Endothelial cell of umbilical vein (primary cell): ENCODE results near the gene ESPNL. TPM values are rescaled to one million over a fixed set of nuclear protein-coding genes. Genes with fewer than 3 reads are reported as not detected.

ENCODE experiments used
- BruUV-seq: library from RNA; stranded (reverse); fragments of 400-500 nt; replicated peaks from 2 replicates; lab custom pipeline; 2021; lab: Mats Ljungman, UMichigan
- CTCF ChIA-PET: fragments of 300-600, 350-600 bp; sonication (Branson Sonifier 250); formaldehyde crosslinking; loops from one replicate; lab custom pipeline; 2021; ENCODE audit warnings: antibody characterized with exemption, inconsistent platforms; lab: Charles Lee
- POLR2A ChIA-PET: fragments of 300-600, 350-600 bp; sonication (Branson Sonifier 250); formaldehyde crosslinking; loops from one replicate; lab custom pipeline; 2021; ENCODE audit warnings: antibody characterized with exemption, inconsistent platforms; lab: Charles Lee
- DNase-seq: peaks from one replicate; pipeline ENCODE4 v3.0.0-alpha.2; 2011; ENCODE audit warnings: low read depth, low spot score
- FAIRE-seq: peaks from 2 replicates; lab custom pipeline; 2011; peaks lifted over from hg19 to GRCh38; lab: Jason Lieb, UNC
- H2AFZ ChIP-seq: 2 replicates; pipeline ENCODE4 v1.6.0; 2012; ENCODE audit warnings: low read depth, low read length, control low read depth, inconsistent platforms
- H3K27ac ChIP-seq: 2 replicates; pipeline ENCODE4 v1.5.1; 2011; ENCODE audit warnings: low read depth, mild to moderate bottlenecking, control low read depth, low read length, moderate library complexity; ENCODE audit not compliant: insufficient read depth
- H3K27me3 ChIP-seq, 2 experiments: 2 replicates each; pipeline versions ENCODE4 v1.6.0 to v1.6.1; 2011; ENCODE audit warnings: low read length in 2 of 2, mixed read lengths in 1 of 2; ENCODE audit not compliant: control insufficient read depth in 2 of 2, insufficient read depth in 2 of 2
- H3K36me3 ChIP-seq, 2 experiments: 2 replicates in 1 of 2; 3 replicates in 1 of 2; pipeline ENCODE4 v1.5.1; 2011; ENCODE audit warnings: low read length in 2 of 2, mild to moderate bottlenecking in 1 of 2, moderate library complexity in 1 of 2; ENCODE audit not compliant: control insufficient read depth in 2 of 2, insufficient read depth in 2 of 2; ENCODE audit errors: extremely low read depth in 1 of 2
- H3K4me1 ChIP-seq: 3 replicates; pipeline ENCODE4 v1.5.1; 2011; ENCODE audit warnings: mild to moderate bottlenecking, low read length; ENCODE audit not compliant: control insufficient read depth, insufficient read depth; ENCODE audit errors: extremely low read depth
- H3K4me2 ChIP-seq: 2 replicates; pipeline ENCODE4 v1.6.1; 2011; ENCODE audit warnings: low read length, control low read depth, mixed read lengths; ENCODE audit not compliant: insufficient read depth
- H3K4me3 ChIP-seq, 3 experiments: fragments of 200-600 bp in 1 of 3; sonication (generic), shearing (Covaris generic) in 1 of 3; replicated peaks in 1 of 3; 2 replicates each; pipeline ENCODE4 v1.5.1; 2011 to 2016; ENCODE audit warnings: control low read depth in 3 of 3, low read length in 3 of 3, mild to moderate bottlenecking in 2 of 3, inconsistent platforms in 1 of 3, low read depth in 1 of 3, moderate library complexity in 1 of 3; ENCODE audit not compliant: insufficient read depth in 1 of 3
- H3K79me2 ChIP-seq: 2 replicates; pipeline ENCODE4 v1.6.0; 2012; ENCODE audit warnings: low read length, inconsistent platforms; ENCODE audit not compliant: control insufficient read depth, insufficient read depth
- H3K9ac ChIP-seq: replicated peaks from 2 replicates; pipeline ENCODE3; 2011; ENCODE audit warnings: low read length, control low read depth; ENCODE audit not compliant: insufficient read depth; ENCODE audit errors: extremely low read depth
- H3K9me1 ChIP-seq: replicated peaks from 3 replicates; pipeline ENCODE4 v1.6.0; 2011; ENCODE audit warnings: mild to moderate bottlenecking, low read length; ENCODE audit not compliant: control insufficient read depth, insufficient read depth; ENCODE audit errors: extremely low read depth
- H3K9me3 ChIP-seq: replicated peaks from 2 replicates; pipeline ENCODE4 v1.5.1; 2012; ENCODE audit warnings: low read length, inconsistent platforms; ENCODE audit not compliant: control insufficient read depth, insufficient read depth
- H4K20me1 ChIP-seq: replicated peaks from 2 replicates; pipeline ENCODE3; 2011; ENCODE audit warnings: mild to moderate bottlenecking, low read length; ENCODE audit not compliant: control insufficient read depth, insufficient read depth; ENCODE audit errors: extremely low read depth
- EZH2 ChIP-seq: IDR thresholded peaks from 2 replicates; pipeline ENCODE4 v1.6.1; 2012; ENCODE audit warnings: borderline replicate concordance, low read depth, mild to moderate bottlenecking, moderate library complexity, low read length, inconsistent platforms; ENCODE audit not compliant: severe bottlenecking
- FOS ChIP-seq: IDR thresholded peaks from 2 replicates; pipeline ENCODE4 v1.6.1; 2011; ENCODE audit warnings: mild to moderate bottlenecking, low read length, moderate library complexity, borderline replicate concordance; ENCODE audit not compliant: insufficient read depth
- MAX ChIP-seq: IDR thresholded peaks from 2 replicates; pipeline ENCODE4 v1.6.1; 2011; ENCODE audit not compliant: insufficient read depth, insufficient read length
- MYC ChIP-seq: IDR thresholded peaks from one replicate; pipeline ENCODE4 v1.6.1; 2011; ENCODE audit warnings: mild to moderate bottlenecking, low read depth, low read length
- POLR2A ChIP-seq: IDR thresholded peaks from 2 replicates; pipeline ENCODE4 v1.6.1; 2012; ENCODE audit warnings: low read depth, mild to moderate bottlenecking, control low read depth, low read length
- POLR2AphosphoS5 ChIP-seq: IDR thresholded peaks from 2 replicates; pipeline ENCODE4 v1.6.1; 2012; ENCODE audit warnings: low read depth, mild to moderate bottlenecking, control low read depth, low read length, moderate library complexity; ENCODE audit not compliant: insufficient read depth
- dilution Hi-C: fragments of 300-500 bp; cut with MboI; formaldehyde crosslinking; loops from one replicate; pipeline ENCODE4 v1.15.0; 2019; ENCODE audit warnings: low sequenced_read_pairs; ENCODE audit not compliant: extremely low pct_ligation_motif_present
- intact Hi-C: fragments of 100-400 bp; cut with micrococcal nuclease; formaldehyde crosslinking; loops from one replicate; pipeline ENCODE4 v1.10.0; 2022
- polyA plus RNA-seq, 4 experiments: library from polyadenylated mRNA; depleted of rRNA in 3 of 4; stranded (reverse) in 3 of 4; unstranded in 1 of 4; fragments of >200 nt; gene quantifications; 2 replicates each; pipeline versions ENCODE4 v1.2.1 to v1.2.3, GENCODE V29; 2011 to 2012; ENCODE audit warnings: missing spikeins in 1 of 4
- total RNA-seq: library from RNA; stranded (reverse); gene quantifications from 2 replicates; pipeline ENCODE4 v1.2.3, GENCODE V29; 2021
- TF ChIP-seq, protein P1 (sequence below), 2 donors: IDR thresholded peaks; 1 replicate in 1 of 2; 2 replicates in 1 of 2; pipeline ENCODE4 v1.5.1; 2011; ENCODE audit warnings: low read length in 2 of 2, mild to moderate bottlenecking in 2 of 2, moderate library complexity in 2 of 2, control low read depth in 1 of 2, inconsistent platforms in 1 of 2, low read depth in 1 of 2; ENCODE audit not compliant: insufficient read depth in 1 of 2; ENCODE audit errors: extremely low read depth in 1 of 2

ESPNL gene
- total and polyA plus RNA-seq, 2 donors (not counting 3 experiments of a cell fraction or from before 2014, with no cell fraction given): not detected

- POLR2A ChIA-PET: no interaction called here
- Histone ChIP-seq H4K20me1 (no peaks in the 10 kb centered on the region), H3K27me3 (no peaks in the 10 kb centered on the region), H3K4me3 (no peak overlapping the region), H3K79me2 (no peaks in the 10 kb centered on the region), H3K9me3 (no peaks in the 10 kb centered on the region), H3K4me2 (no peak overlapping the region), H3K36me3 (peaks cover 15 to 41% of the 10 kb centered on the region in 2 experiments), H3K27ac (no peak overlapping the region), H3K9me1 (no peaks in the 10 kb centered on the region), H3K9ac (no peak overlapping the region), H3K4me1 (no peaks in the 10 kb centered on the region), H2AFZ (no peak overlapping the region)
- DNase-seq (no peak), FAIRE-seq (no peak)
- TF ChIP-seq MYC: no peak
- no peak for TF ChIP-seq POLR2A
- TF ChIP-seq FOS: no peak
- no peak for TF ChIP-seq MAX
- no peak for TF ChIP-seq EZH2
- TF ChIP-seq POLR2AphosphoS5: no peak
- TF ChIP-seq, protein P1, sequence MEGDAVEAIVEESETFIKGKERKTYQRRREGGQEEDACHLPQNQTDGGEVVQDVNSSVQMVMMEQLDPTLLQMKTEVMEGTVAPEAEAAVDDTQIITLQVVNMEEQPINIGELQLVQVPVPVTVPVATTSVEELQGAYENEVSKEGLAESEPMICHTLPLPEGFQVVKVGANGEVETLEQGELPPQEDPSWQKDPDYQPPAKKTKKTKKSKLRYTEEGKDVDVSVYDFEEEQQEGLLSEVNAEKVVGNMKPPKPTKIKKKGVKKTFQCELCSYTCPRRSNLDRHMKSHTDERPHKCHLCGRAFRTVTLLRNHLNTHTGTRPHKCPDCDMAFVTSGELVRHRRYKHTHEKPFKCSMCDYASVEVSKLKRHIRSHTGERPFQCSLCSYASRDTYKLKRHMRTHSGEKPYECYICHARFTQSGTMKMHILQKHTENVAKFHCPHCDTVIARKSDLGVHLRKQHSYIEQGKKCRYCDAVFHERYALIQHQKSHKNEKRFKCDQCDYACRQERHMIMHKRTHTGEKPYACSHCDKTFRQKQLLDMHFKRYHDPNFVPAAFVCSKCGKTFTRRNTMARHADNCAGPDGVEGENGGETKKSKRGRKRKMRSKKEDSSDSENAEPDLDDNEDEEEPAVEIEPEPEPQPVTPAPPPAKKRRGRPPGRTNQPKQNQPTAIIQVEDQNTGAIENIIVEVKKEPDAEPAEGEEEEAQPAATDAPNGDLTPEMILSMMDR (IDR thresholded peaks at IDR 0.05; ENCODE audit: extremely low read depth in 1 of 2, insufficient read depth in 1 of 2, low read depth in 1 of 2, low read length in 2 of 2): no peak
- BruUV-seq: no TSS peak
- intact Hi-C loops: no loop called here
- CTCF ChIA-PET: interaction anchor here (1.1 to 1.4 kb wide), 2 partner anchors 8 to 9 kb away, joined by 3 to 4 read pairs; no protein-coding TSS in a partner anchor
- dilution Hi-C loops: no loop called here
Measured at GRCh38 chr2:238180554-238180953, 80.4 kb downstream of the ESPNL start.
